GM12878 (cell line): ENCODE measurements around the gene ATP5F1D. TPM values are rescaled to one million over a fixed set of nuclear protein-coding genes. Genes with fewer than 3 reads are reported as not detected.
A peak's percentile ranks its signal among the peaks of the same experiment; 100 is the strongest.

ENCODE experiments used
- ATAC-seq: fragments of 200-7000 bp; cut with Tn5 transposase; 3 replicates; pipeline ENCODE4 v1.9.1; 2020; ENCODE audit warnings: mild to moderate bottlenecking, moderate library complexity
- BruUV-seq: library from RNA; stranded (reverse); fragments of 400-500 nt; replicated peaks from 2 replicates; lab custom pipeline; 2021; lab: Mats Ljungman, UMichigan
- CTCF ChIA-PET: fragments of 300-600 bp; sonication (Branson Sonifier 250); formaldehyde crosslinking; extraction: SDS; loops from one replicate; lab custom pipeline; 2021; ENCODE audit warnings: inconsistent platforms; lab: Yijun Ruan, JAX
- POLR2A ChIA-PET: fragments of 350-600 bp; formaldehyde crosslinking; extraction: SDS; loops from one replicate; lab custom pipeline; 2021; ENCODE audit warnings: inconsistent platforms; lab: Charles Lee
- RAD21 ChIA-PET: fragments of 300-600 bp; sonication (Branson Sonifier 250); formaldehyde crosslinking; loops from one replicate; lab custom pipeline; 2023; ENCODE audit warnings: antibody characterized with exemption; ENCODE audit not compliant: unreplicated experiment; lab: Charles Lee
- SMC1A ChIA-PET: fragments of 300-600 bp; sonication (Branson Sonifier 250); formaldehyde crosslinking; loops from one replicate; lab custom pipeline; 2023; ENCODE audit not compliant: unreplicated experiment, uncharacterized antibody; lab: Charles Lee
- DNase-seq: peaks from one replicate; pipeline ENCODE4 v3.0.0-alpha.2; 2011; ENCODE audit warnings: low read depth, low spot score
- FAIRE-seq: peaks from 3 replicates; lab custom pipeline; 2011; peaks lifted over from hg19 to GRCh38; lab: Jason Lieb, UNC
- H2AFZ ChIP-seq: 2 replicates; pipeline ENCODE4 v1.6.0; 2011; ENCODE audit warnings: low read depth, low read length, control low read depth; ENCODE audit not compliant: control insufficient read depth
- H3K27ac ChIP-seq: 2 replicates; pipeline ENCODE4 v1.5.1; 2011; ENCODE audit warnings: control low read depth; ENCODE audit not compliant: control insufficient read depth, insufficient read depth
- H3K27me3 ChIP-seq, 2 experiments: replicated peaks in 1 of 2; 2 replicates each; pipeline versions ENCODE4 v1.6.0 to v1.6.1; 2011; ENCODE audit warnings: low read length in 1 of 2; ENCODE audit not compliant: control insufficient read depth in 2 of 2, insufficient read depth in 2 of 2
- H3K36me3 ChIP-seq, 2 experiments: 2 replicates each; pipeline ENCODE4 v1.5.1; 2011; ENCODE audit warnings: low read length in 1 of 2; ENCODE audit not compliant: control insufficient read depth in 2 of 2, insufficient read depth in 2 of 2
- H3K4me1 ChIP-seq: 2 replicates; pipeline ENCODE4 v1.6.1; 2011; ENCODE audit warnings: mild to moderate bottlenecking, low read length, moderate library complexity, mixed read lengths; ENCODE audit not compliant: control insufficient read depth, insufficient read depth
- H3K4me2 ChIP-seq: 2 replicates; pipeline ENCODE4 v1.6.0; 2011; ENCODE audit warnings: control low read depth; ENCODE audit not compliant: control insufficient read depth, insufficient read depth
- H3K4me3 ChIP-seq: fragments of 200-600 bp; sonication (generic); 2 replicates; pipeline ENCODE4 v1.5.1; 2016
- H3K79me2 ChIP-seq: 2 replicates; pipeline ENCODE4 v1.6.0; 2011; ENCODE audit warnings: low read length; ENCODE audit not compliant: control insufficient read depth, insufficient read depth
- H3K9ac ChIP-seq: 2 replicates; pipeline ENCODE4 v1.8.0; 2011; ENCODE audit warnings: low read length, control low read depth, mixed read lengths; ENCODE audit not compliant: control insufficient read depth, insufficient read depth
- H3K9me3 ChIP-seq: replicated peaks from 3 replicates; pipeline ENCODE4 v1.5.1; 2011; ENCODE audit warnings: mild to moderate bottlenecking, low read length; ENCODE audit not compliant: control insufficient read depth, insufficient read depth
- H4K20me1 ChIP-seq: 2 replicates; pipeline ENCODE4 v1.6.0; 2011; ENCODE audit not compliant: control insufficient read depth, insufficient read depth
- BACH1 ChIP-seq: fragments of 450-650 bp; IDR thresholded peaks from 2 replicates; pipeline ENCODE4 v1.6.1; 2017; ENCODE audit warnings: mild to moderate bottlenecking, borderline replicate concordance
- CHD2 ChIP-seq: IDR thresholded peaks from 2 replicates; pipeline ENCODE4 v1.6.1; 2011; ENCODE audit warnings: low read depth, low read length, improper control_type of control experiment, borderline replicate concordance
- IKZF2 ChIP-seq, 2 experiments: fragments of 450-650 bp; IDR thresholded peaks; 2 replicates each; pipeline ENCODE4 v1.6.1; 2017; ENCODE audit warnings: mild to moderate bottlenecking in 2 of 2, moderate library complexity in 2 of 2
- POLR2A ChIP-seq: IDR thresholded peaks from 2 replicates; pipeline ENCODE4 v1.6.1; 2011; ENCODE audit warnings: low read depth, mild to moderate bottlenecking, low read length
- POLR2AphosphoS5 ChIP-seq: IDR thresholded peaks from 2 replicates; pipeline ENCODE4 v1.6.1; 2011; ENCODE audit warnings: mild to moderate bottlenecking, low read length, inconsistent platforms
- RAD21 ChIP-seq: IDR thresholded peaks from 2 replicates; pipeline ENCODE4 v1.6.1; 2011; ENCODE audit warnings: mild to moderate bottlenecking, low read depth, low read length, moderate library complexity; ENCODE audit not compliant: insufficient read depth
- YBX1 ChIP-seq: fragments of 450-650 bp; IDR thresholded peaks from 2 replicates; pipeline ENCODE4 v1.6.1; 2016; ENCODE audit warnings: antibody characterized with exemption
- WGBS: methylation state at CpG from one replicate; pipeline ENCODE4 v1.1.6; 2016; ENCODE audit warnings: low lambda C conversion rate; ENCODE audit not compliant: insufficient replicate concordance, insufficient coverage; ENCODE audit errors: missing lambda C conversion rate; 5-methylcytosine and 5-hydroxymethylcytosine counted together
- in situ Hi-C: fragments of 300-500 bp; cut with MboI; formaldehyde crosslinking; loops from 9 replicates; pipeline ENCODE4 v1.14.3; 2018; ENCODE audit warnings: mixed read lengths
- intact Hi-C: fragments of 100-400 bp; cut with micrococcal nuclease; formaldehyde crosslinking; loops from one replicate; pipeline ENCODE4 v1.14.2; 2022; ENCODE audit not compliant: unreplicated experiment
- polyA plus RNA-seq, 11 experiments: library from polyadenylated mRNA; depleted of rRNA in 4 of 11; unstranded in 6 of 11; stranded (reverse) in 5 of 11; fragments of >200 nt; fragmentation: Nextera tagmentation in 4 of 11; fragmentation: Illumina TruSeq in 1 of 11; extraction: Ambion mirVana in 4 of 11; extraction: Trizol in 1 of 11; gene quantifications; 1 replicate in 1 of 11; 2 replicates in 10 of 11; pipeline versions ENCODE4 v1.2.1 to v1.2.3, GENCODE V29; 2011 to 2016; ENCODE audit warnings: inconsistent platforms in 2 of 11, missing spikeins in 2 of 11, low read depth in 1 of 11
- total RNA-seq, 4 experiments: library from RNA; depleted of rRNA in 3 of 4; stranded (reverse); fragments of >200 nt in 3 of 4; fragmentation: Illumina TruSeq in 1 of 4; extraction: Trizol in 1 of 4; gene quantifications; 2 replicates each; pipeline versions ENCODE4 v1.2.1 to v1.2.3, GENCODE V29; 2013 to 2021
- TF ChIP-seq, protein P1 (sequence below): IDR thresholded peaks from 2 replicates; pipeline ENCODE4 v1.6.1; 2012; ENCODE audit warnings: low read depth, low read length, improper control_type of control experiment
- TF ChIP-seq, protein P2 (sequence below): fragments of 450-650 bp; IDR thresholded peaks from 2 replicates; pipeline ENCODE4 v1.6.1; 2016; ENCODE audit warnings: mild to moderate bottlenecking

ATP5F1D gene
- total and polyA plus RNA-seq, 10 of the 15 experiments (the other 5 are each of a cell fraction or from before 2014, with no cell fraction given): 7.2 to 357 (median 49.5) TPM

DNA sequence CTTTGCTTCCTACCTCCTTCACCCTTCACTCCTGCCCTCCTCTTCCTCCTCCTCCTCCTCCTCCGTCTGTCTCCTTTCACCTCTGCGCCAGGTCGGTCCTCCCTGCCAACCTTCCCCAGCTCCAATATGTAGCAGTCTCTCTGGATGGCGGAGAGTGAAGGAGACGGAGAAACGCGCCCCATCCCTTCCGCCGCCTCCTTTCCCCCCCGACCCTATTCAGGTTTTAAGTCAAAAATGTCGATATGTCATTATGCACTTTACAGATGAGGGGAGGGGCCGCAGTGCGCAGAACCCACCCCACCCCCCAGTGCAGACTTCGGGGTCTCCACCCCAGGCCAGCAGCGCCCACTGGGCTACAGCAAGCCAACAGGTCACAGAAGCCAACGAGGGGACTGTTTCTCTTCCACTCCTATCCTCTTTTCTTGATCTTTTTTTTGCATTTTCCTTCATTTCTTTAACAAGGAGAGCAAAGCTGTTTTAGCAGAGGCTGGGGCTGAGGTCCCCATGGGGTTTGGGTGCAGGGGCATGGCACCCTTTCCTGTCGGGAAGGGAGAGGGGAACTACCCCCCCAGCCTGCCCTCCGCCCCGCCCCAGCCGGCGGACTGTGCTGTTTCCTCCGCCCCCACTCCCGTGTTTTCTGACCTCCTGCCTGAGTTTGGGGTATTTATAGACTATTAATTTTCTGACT is 16.1 kb downstream of the ATP5F1D start (continued):
- TF ChIP-seq, protein P1, sequence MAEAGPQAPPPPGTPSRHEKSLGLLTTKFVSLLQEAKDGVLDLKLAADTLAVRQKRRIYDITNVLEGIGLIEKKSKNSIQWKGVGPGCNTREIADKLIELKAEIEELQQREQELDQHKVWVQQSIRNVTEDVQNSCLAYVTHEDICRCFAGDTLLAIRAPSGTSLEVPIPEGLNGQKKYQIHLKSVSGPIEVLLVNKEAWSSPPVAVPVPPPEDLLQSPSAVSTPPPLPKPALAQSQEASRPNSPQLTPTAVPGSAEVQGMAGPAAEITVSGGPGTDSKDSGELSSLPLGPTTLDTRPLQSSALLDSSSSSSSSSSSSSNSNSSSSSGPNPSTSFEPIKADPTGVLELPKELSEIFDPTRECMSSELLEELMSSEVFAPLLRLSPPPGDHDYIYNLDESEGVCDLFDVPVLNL: no peak
- no peak for TF ChIP-seq CHD2
- TF ChIP-seq YBX1: no peak

DNA sequence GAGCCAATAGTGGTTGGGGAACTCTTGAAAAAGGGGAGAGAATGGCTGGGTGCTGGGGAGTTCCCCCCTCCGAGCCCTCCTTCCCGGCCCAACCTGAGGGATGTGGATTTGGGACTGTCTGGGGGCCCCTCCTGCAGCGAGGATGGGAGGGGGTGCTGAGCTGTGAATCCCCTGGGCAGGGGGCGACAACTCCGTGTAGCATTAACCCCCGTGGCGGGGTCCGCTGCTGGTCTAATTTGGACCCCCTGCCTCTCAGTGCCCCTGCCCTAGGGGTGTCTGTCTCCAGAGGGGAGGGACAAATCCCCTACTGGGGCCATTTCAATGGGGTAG is 16.6 kb downstream of the ATP5F1D start:
- Histone ChIP-seq H3K4me1 (peaks cover 34% of the 10 kb centered on the region), H3K27me3 (no peaks in the 10 kb centered on the region), H3K4me3 (peak overlapping the region; percentile 68; the same call in 1 of the 2 replicates), H3K79me2 (peaks cover 55% of the 10 kb centered on the region), H3K27ac (peak overlapping the region; percentile 96), H3K9me3 (no peaks in the 10 kb centered on the region), H3K36me3 (peaks cover 14 to 29% of the 10 kb centered on the region in 2 experiments; a peak in 3 of 4 replicates), H2AFZ (no peak overlapping the region), H3K9ac (peak overlapping the region; percentile 78), H4K20me1 (no peaks in the 10 kb centered on the region), H3K4me2 (peak overlapping the region; percentile 98)
- ChIA-PET CTCF (interaction anchor here (1.0 to 2.2 kb wide), 2 partner anchors 8 to 14 kb away, joined by 4 to 10 read pairs; no protein-coding TSS in a partner anchor), RAD21 (interaction anchor here (0.6 to 1.8 kb wide), 3 partner anchors 9 to 170 kb away, joined by 3 to 6 read pairs (median 4); no protein-coding TSS in a partner anchor), SMC1A (interaction anchor here (0.6 to 1.4 kb wide), 2 partner anchors 8 to 229 kb away, joined by 3 to 4 read pairs; no protein-coding TSS in a partner anchor), POLR2A (interaction anchor here (0.6 to 2.4 kb wide), 6 partner anchors 8 to 479 kb away, joined by 3 to 12 read pairs (median 4); no protein-coding TSS in a partner anchor)
- intact Hi-C loops (no loop called here), in situ Hi-C loops (no loop called here)
- WGBS: 26% methylated on average over 7 of the region's 8 CpGs
- DNase-seq (no peak), FAIRE-seq (no peak), ATAC-seq (no peak)
- BruUV-seq: TSS peak; percentile 61
- TF ChIP-seq IKZF2 (IDR thresholded peaks at IDR 0.05) (peak; percentile 18 to 20; a peak in 1 of 4 replicates), POLR2A (peak; percentile 61), BACH1 (0 out of 2 replicates have a peak, but pooled peaks have one; percentile 21), RAD21 (no peak), POLR2AphosphoS5 (peak; percentile 38; the same call in 1 of the 2 replicates)
- TF ChIP-seq, protein P2, sequence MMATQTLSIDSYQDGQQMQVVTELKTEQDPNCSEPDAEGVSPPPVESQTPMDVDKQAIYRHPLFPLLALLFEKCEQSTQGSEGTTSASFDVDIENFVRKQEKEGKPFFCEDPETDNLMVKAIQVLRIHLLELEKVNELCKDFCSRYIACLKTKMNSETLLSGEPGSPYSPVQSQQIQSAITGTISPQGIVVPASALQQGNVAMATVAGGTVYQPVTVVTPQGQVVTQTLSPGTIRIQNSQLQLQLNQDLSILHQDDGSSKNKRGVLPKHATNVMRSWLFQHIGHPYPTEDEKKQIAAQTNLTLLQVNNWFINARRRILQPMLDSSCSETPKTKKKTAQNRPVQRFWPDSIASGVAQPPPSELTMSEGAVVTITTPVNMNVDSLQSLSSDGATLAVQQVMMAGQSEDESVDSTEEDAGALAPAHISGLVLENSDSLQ: no peak
- TF ChIP-seq, all 136 proteins: peak for 4
